Muscle layer of duodenum (tissue), 2 donors: ENCODE data around the gene CD82.
"Not testable (repeated sequence)": the region's sequence is repeated elsewhere in the genome, so short reads cannot be mapped to it uniquely, and the experiment has no call there.

Experiments used
- H3K27ac ChIP-seq: one replicate; pipeline ENCODE4 v1.7.0; 2013; ENCODE audit warnings: mild to moderate bottlenecking, low read length
- H3K27me3 ChIP-seq: one replicate; pipeline ENCODE4 v1.7.0; 2013; ENCODE audit warnings: low read depth, mild to moderate bottlenecking, control low read depth, low read length
- H3K36me3 ChIP-seq, 2 donors: one replicate each; pipeline ENCODE4 v1.7.0; 2013; ENCODE audit warnings: low read length in 2 of 2, control low read depth in 1 of 2, mild to moderate bottlenecking in 1 of 2; ENCODE audit not compliant: insufficient read depth in 2 of 2, control insufficient read depth in 1 of 2
- H3K4me1 ChIP-seq, 2 donors: one replicate each; pipeline ENCODE4 v1.7.0; 2013; ENCODE audit warnings: low read length in 2 of 2, mild to moderate bottlenecking in 2 of 2, control low read depth in 1 of 2, moderate library complexity in 1 of 2; ENCODE audit not compliant: insufficient read depth in 2 of 2, control insufficient read depth in 1 of 2
- H3K4me3 ChIP-seq, 2 donors: one replicate each; pipeline ENCODE4 v1.7.0; 2013; ENCODE audit warnings: low read length in 2 of 2, low read depth in 1 of 2, mild to moderate bottlenecking in 1 of 2
- H3K9me3 ChIP-seq, 2 donors: one replicate each; pipeline ENCODE4 v1.7.0; 2013; ENCODE audit warnings: low read length in 2 of 2, control low read depth in 1 of 2, mild to moderate bottlenecking in 1 of 2; ENCODE audit not compliant: control insufficient read depth in 1 of 2
- donor health status: healthy.

The CD82 gene

DNA sequence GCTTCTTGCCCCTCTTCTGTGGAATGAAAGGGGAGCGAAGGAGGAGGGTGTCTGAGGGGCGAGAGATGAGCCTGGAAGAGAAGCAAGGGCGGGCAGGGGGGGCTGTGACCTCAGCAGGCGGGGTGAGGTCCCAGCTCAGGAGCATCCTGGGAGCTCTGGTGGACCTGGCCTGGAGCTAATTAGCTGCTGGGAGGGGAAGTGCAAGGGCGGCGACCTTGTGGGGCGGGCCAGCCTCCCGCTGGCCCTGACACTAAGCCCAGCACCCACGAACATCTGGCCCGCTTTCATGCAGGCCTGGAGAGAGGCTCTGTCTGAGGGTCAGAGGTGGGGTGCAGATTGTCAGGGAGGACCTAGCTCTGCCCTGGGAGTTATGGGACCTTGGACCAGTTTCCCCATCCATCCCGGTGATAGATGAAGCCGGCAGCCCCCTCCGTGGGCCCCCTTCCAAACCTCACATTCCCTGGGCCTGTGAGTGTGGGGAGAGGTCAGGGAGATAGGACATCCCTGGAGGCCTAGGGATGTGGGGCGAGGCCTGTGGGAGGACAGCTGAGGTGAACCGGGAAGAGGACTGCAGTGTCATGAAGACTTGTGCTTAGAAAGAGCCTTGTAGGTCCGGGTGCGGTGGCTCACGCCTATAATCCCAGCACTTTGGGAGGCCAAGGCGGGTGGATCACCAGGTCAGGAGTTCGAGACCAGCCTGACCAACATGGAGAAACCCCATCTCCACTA is 28.5 kb upstream of the CD82 start:
- H3K27ac ChIP-seq: no peak overlapping the region
- H3K4me1 ChIP-seq: no peaks in the 10 kb centered on the region
- H3K4me3 ChIP-seq: no peak overlapping the region
- no peaks in the 10 kb centered on the region for H3K9me3 ChIP-seq
- peaks cover 3% of the 10 kb centered on the region for H3K27me3 ChIP-seq
- H3K36me3 ChIP-seq: no peaks in the 10 kb centered on the region

DNA sequence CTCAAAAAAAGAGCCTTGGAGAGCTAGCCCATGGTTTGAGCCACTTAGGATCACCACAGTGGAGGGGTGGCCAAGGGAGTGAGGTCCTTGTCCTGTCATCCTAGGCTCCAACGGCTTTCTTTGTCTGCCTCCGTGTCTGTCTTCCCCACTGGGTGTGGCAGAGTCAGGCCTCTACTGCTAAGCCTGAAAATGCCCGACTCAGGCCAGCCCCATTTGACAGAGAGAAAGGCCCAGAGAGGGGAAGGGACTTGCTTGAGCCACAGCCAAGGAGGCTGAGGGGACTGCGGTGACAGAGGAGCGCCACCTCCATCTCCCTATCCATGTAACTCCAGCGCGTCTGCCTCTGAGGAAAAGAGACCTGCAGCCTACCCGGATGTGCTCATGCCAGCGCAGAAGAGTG is 27.8 kb upstream of the CD82 start:
- no peak overlapping the region for H3K4me3 ChIP-seq
- no peaks in the 10 kb centered on the region for H3K9me3 ChIP-seq
- no peaks in the 10 kb centered on the region for H3K4me1 ChIP-seq
- no peak overlapping the region for H3K27ac ChIP-seq
- H3K27me3 ChIP-seq: peaks cover 3% of the 10 kb centered on the region
- no peaks in the 10 kb centered on the region for H3K36me3 ChIP-seq

DNA sequence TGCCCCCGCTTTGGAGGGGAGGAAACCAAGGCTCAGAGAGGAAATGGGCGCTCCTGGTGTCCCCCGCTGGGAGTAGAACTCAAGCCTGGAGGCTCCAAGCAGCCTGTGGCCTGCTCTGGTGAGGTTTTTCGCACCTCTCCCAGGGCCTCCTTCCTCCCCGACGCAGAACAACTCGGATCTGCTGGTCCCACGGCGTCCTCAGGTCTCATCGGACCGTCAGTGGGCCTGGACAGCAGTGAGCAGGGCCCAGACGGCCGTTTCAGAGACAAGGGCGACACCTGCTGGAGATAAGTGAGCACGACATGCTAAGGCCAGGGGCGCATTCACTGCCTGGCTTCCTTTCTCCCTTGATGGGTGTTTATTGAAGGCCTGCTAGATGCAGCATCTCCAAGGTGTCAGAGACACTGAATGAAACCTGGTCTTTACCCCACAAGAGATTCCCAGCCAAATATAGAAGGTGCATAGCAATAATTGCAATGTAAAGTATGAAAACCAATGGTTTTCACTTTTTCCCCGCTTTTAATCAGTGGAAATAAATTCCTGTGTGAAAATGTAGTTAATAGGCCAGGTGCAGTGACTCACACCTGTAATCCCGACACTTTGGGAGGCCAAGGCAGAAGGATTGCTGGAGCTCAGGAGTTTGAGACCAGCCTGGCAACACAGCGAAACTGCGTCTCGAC is 26.9 kb upstream of the CD82 start:
- Histone ChIP-seq H3K36me3 (no peaks in the 10 kb centered on the region), H3K9me3 (no peaks in the 10 kb centered on the region), H3K27me3 (peaks cover 3% of the 10 kb centered on the region), H3K27ac (no peak overlapping the region), H3K4me1 (no peaks in the 10 kb centered on the region), H3K4me3 (no peak overlapping the region)

DNA sequence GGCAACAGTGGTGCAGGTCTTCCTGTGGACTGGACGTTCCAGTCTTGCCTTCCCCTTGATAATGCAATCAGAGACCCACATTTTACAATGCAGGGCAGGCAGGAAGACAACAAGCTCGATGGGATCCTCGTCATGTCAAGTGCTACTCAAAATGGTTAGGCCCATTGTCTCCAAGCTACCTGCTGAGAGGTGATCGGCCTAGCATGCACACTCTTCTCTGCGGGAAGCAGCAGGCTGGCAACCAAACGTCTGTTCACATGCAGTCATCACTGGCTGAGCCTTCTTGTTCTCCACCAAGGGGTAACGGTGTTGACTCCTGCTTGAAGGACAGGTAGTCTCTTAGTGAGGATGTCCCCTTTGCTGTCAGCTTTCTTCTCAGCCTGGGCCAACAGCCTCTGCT is 25.5 kb upstream of the CD82 start:
- Histone ChIP-seq H3K27me3 (no peaks in the 10 kb centered on the region), H3K9me3 (no peaks in the 10 kb centered on the region), H3K4me1 (no peaks in the 10 kb centered on the region), H3K36me3 (no peaks in the 10 kb centered on the region), H3K27ac (no peak overlapping the region), H3K4me3 (no peak overlapping the region)

DNA sequence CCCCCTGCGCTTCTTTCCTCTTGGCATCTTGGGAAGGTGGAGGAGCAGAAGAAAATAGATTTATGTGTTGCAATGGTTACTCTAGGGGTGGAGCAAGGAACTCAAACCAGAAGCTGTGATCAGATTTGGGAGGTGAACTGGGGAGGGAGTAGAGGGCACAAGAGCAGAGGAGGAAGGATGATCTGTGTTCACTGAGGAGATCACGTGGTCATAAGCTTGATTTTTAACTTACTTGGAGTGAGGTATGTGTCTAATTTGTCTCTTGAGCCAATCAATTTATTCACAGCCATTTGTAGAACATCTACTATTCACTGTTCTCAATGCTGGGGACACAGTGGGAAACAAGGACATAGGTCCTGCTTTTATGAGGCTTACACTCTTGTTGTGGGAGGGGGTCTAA is 24.8 kb upstream of the CD82 start:
- Histone ChIP-seq H3K36me3 (no peaks in the 10 kb centered on the region), H3K4me3 (no peak overlapping the region), H3K27ac (no peak overlapping the region), H3K4me1 (no peaks in the 10 kb centered on the region), H3K27me3 (no peaks in the 10 kb centered on the region), H3K9me3 (no peaks in the 10 kb centered on the region)

DNA sequence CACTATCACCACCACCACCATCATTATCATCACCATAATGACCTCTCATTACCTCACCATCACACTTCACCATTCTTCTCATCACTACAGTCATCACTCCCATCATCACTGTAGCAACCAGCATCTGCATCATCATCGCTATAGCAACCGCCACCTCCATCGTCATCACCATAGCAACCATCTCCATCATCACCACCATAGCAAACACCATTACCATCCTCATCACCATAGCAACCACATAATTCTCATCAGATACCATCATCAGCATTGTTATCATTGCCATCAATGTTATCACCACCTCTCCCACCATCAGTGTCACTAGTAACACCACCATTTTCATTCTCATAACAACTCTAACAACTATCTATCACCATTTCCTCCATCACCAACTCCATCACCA is 23.1 kb upstream of the CD82 start:
- Histone ChIP-seq H3K4me3 (no peak overlapping the region), H3K27ac (no peak overlapping the region), H3K27me3 (no peaks in the 10 kb centered on the region), H3K4me1 (no peaks in the 10 kb centered on the region), H3K9me3 (no peaks in the 10 kb centered on the region), H3K36me3 (no peaks in the 10 kb centered on the region)

DNA sequence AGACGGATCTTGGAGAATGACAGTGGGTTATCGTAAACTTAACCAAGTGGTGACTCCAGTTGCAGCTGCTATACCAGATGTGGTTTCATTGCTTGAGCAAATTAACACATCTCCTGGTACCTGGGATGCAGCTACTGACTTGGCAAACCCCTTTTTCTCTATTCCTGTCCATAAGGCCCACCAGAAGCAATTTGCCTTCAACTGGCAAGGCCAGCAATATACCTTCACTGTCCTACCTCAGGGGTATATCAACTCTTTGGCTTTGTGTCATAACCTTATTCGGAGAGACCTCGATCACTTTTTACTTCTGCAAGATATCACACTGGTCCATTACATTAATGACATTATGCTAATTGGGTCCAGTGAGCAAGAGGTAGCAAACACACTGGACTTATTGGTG is 18.5 kb upstream of the CD82 start:
- H3K36me3 ChIP-seq, H3K4me3 ChIP-seq, H3K27ac ChIP-seq, H3K4me1 ChIP-seq, H3K9me3 ChIP-seq, H3K27me3 ChIP-seq: not testable (repeated sequence)

DNA sequence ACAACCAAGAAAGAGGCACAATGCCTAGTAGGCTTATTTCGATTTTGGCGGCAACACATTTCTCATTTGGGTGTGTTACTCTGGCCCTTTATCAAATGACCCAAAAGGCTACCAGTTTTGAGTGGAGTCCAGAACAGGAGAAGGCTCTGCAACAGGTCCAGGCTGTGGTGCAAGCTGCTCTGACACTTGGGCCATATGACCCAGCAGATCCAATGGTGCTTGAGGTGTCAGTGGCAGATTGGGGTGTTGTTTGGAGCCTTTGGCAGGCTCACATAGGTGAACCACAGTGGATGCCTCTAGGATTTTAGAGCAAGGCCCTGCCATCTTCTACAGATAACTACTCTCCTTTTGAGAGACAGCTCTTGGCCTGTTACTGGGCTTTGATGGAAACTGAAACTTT is 17.9 kb upstream of the CD82 start:
- H3K4me3 ChIP-seq, H3K9me3 ChIP-seq, H3K36me3 ChIP-seq, H3K4me1 ChIP-seq, H3K27me3 ChIP-seq, H3K27ac ChIP-seq: not testable (repeated sequence)

DNA sequence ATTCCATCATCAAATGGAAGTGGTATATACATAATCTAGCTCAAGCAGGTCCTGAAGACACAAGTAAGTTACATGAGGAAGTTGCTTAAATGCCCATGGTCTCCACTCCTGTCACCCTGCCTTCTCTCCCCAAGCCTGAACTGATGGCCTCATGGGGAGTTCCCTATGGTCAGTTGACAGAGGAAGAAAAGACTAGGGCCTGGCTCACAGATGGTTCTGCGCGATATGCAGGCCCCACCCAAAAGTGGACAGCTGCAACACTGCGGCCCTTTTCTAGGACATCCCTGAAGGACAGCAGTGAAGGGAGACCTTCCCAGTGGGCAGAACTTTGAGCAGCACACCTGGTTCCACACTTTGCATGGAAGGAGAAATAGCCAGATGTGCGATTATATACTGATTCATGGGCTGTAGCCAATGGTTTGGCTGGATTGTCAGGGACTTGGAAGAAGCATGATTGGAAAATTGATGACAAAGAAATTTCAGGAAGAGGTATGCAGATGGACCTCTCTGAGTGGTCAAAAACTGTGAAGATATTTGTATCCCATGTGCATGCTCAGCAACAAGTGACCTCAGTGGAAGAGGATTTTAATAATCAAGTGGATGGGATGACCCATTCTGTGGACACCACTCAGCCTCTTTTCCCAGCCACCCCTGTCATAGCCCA is 17.3 kb upstream of the CD82 start:
- no peaks in the 10 kb centered on the region for H3K36me3 ChIP-seq
- H3K27ac ChIP-seq: no peak overlapping the region
- H3K4me3 ChIP-seq: no peak overlapping the region
- peaks cover 0 to 3% of the 10 kb centered on the region in 2 donors for H3K9me3 ChIP-seq
- H3K27me3 ChIP-seq: no peaks in the 10 kb centered on the region
- no peaks in the 10 kb centered on the region for H3K4me1 ChIP-seq

DNA sequence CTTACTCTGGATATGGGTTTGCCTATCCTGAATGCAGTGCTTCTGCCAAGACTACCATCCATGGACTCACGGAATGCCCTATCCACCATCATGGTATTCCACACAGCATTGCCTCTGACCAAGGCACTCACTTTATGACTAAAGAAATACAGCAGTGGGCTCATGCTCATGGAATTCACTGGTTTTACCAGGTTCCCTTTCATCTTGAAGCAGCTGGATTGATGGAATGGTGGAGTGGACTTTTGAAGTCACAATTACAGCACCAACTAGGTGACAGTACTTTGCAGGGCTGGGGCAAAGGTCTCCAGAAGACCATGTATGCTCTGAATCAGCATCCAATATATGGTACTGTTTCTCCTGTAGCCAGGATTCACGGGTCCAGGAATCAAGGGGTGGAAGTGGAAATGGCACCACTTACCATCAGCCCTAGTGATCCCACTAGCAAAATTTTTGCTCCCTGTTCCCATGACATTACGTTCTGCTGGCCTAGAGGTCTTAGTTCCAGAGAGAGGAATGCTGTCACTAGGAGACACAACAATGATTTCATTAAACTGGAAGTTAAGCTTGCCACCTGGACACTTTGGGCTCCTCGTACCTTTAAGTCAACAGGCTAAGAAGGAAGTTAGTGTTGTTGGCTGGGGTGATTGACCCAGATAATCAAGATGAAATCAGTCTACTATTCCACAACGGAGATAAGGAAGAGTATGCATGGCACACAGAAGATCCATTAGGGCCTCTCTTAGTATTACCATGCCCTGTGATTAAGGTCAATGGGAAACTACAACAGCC is 16.3 kb upstream of the CD82 start:
- not testable (repeated sequence) for H3K4me1 ChIP-seq, H3K27me3 ChIP-seq, H3K27ac ChIP-seq, H3K9me3 ChIP-seq, H3K4me3 ChIP-seq, H3K36me3 ChIP-seq

DNA sequence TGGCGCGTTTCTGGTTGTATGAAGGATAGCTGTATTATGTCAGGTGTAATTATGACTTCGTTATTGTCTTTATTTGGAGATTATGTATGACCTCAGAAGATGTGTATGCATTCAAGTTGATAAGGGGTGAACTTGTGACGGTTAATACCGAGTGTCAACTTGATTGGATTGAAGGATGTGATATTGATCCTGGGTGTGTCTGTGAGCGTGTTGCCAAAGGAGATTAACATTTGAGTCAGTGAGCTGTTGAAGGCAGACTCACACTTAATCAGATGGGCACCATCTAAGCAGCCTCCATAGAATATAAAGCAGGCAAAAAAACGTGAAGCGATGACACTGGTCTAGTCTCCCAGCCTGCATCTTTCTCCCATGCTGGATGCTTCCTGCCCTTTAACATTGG is 15.3 kb upstream of the CD82 start:
- Histone ChIP-seq H3K27me3 (no peaks in the 10 kb centered on the region), H3K27ac (no peak overlapping the region), H3K4me1 (no peaks in the 10 kb centered on the region), H3K9me3 (peaks cover 0 to 3% of the 10 kb centered on the region in 2 donors), H3K36me3 (no peaks in the 10 kb centered on the region), H3K4me3 (no peak overlapping the region)
